K562 (cell line): ENCODE results near the gene TRIP10.

ENCODE experiments used
- CREB1 ChIP-seq, 2 experiments: sonication (generic) in 1 of 2; formaldehyde crosslinking in 1 of 2; IDR thresholded peaks; 2 replicates each; pipeline versions ENCODE4 v1.6.1 to v1.8.0; 2012 to 2022; ENCODE audit warnings: inconsistent platforms in 1 of 2, mild to moderate bottlenecking in 1 of 2, missing genetic modification reagents in 1 of 2, moderate library complexity in 1 of 2
- ETS1 ChIP-seq: conservative IDR thresholded peaks from 2 replicates; pipeline ENCODE4 v1.6.1; 2011; ENCODE audit warnings: low read depth, mild to moderate bottlenecking, low read length; ENCODE audit not compliant: control insufficient read depth
- EZH2 ChIP-seq: IDR thresholded peaks from 2 replicates; pipeline ENCODE4 v1.6.1; 2012; ENCODE audit warnings: low read depth, mild to moderate bottlenecking, inconsistent platforms, low read length, borderline replicate concordance
- HIVEP1 ChIP-seq: fragments of 250-450 bp; sonication (Bioruptor Pico); IDR thresholded peaks from 2 replicates; pipeline ENCODE4 v1.4.0; 2020; ENCODE audit warnings: mild to moderate bottlenecking
- PML ChIP-seq: IDR thresholded peaks from 2 replicates; pipeline ENCODE4 v1.6.1; 2012; ENCODE audit warnings: low read length, inconsistent platforms
- RAD21 ChIP-seq, 2 experiments: fragments of 250-450 bp in 1 of 2; fragments of 450-650 bp in 1 of 2; sonication (Bioruptor Pico) in 1 of 2; formaldehyde crosslinking in 1 of 2; IDR thresholded peaks in 1 of 2; conservative IDR thresholded peaks in 1 of 2; 2 replicates each; pipeline versions ENCODE4 v1.4.0 to v1.8.0; 2020 to 2022; ENCODE audit warnings: mild to moderate bottlenecking in 2 of 2, moderate library complexity in 1 of 2
- SLC30A9 ChIP-seq: fragments of 250-450 bp; sonication (Bioruptor Pico); IDR thresholded peaks from 2 replicates; pipeline ENCODE4 v1.8.0; 2022; ENCODE audit warnings: mild to moderate bottlenecking, moderate library complexity
- UBTF ChIP-seq, 2 experiments: IDR thresholded peaks; 2 replicates each; pipeline ENCODE4 v1.6.1; 2012; ENCODE audit warnings: improper control_type of control experiment in 2 of 2, low read depth in 2 of 2, low read length in 2 of 2, borderline replicate concordance in 1 of 2

GRCh38 chr19:6767357-6768235 lies 28.1 kb downstream of the TRIP10 start, which contains the start of gene SH2D3A:
- TF ChIP-seq PML, result no peak
- no peak for TF ChIP-seq SLC30A9
- TF ChIP-seq RAD21 (CRISPR knock-in tag; conservative IDR thresholded peaks at IDR 0.05 in 1 of 2, IDR thresholded peaks at IDR 0.05 in 1 of 2), result no peak
- TF ChIP-seq EZH2, result no peak
- no peak for TF ChIP-seq UBTF (IDR thresholded peaks at IDR 0.05; ENCODE audit: borderline replicate concordance in 1 of 2, low read depth in 2 of 2, low read length in 2 of 2)
- TF ChIP-seq HIVEP1 (CRISPR knock-in tag), result no peak
- peak; percentile 51; the same call in 1 of the 2 replicates for TF ChIP-seq CREB1 (IDR thresholded peaks at IDR 0.05)
- peak; percentile 55 for TF ChIP-seq CREB1 (CRISPR knock-in tag; IDR thresholded peaks at IDR 0.05)
- peak; percentile 64; the same call in 1 of the 2 replicates for TF ChIP-seq ETS1
